Activated CD8-positive, alpha-beta T cell treated with anti-CD3 and anti-CD28 coated beads for 36 hours (primary cell): ENCODE measurements around the gene ZHX3. TPM values are rescaled to one million over a fixed set of nuclear protein-coding genes. Genes with fewer than 3 reads are reported as not detected.

ENCODE experiments used
- ATAC-seq: fragments of 200-7000 bp; cut with Tn5 transposase; one replicate; pipeline ENCODE4 v1.10.0; 2021; ENCODE audit warnings: mild to moderate bottlenecking, moderate library complexity
- CTCF ChIA-PET: fragments of 350-600 bp; sonication (Branson Sonifier 250); formaldehyde crosslinking; loops from one replicate; lab custom pipeline; 2021; ENCODE audit warnings: antibody characterized with exemption; lab: Charles Lee
- POLR2A ChIA-PET: fragments of 350-600 bp; sonication (Branson Sonifier 250); formaldehyde crosslinking; loops from one replicate; lab custom pipeline; 2021; ENCODE audit warnings: antibody characterized with exemption; lab: Charles Lee
- DNase-seq: peaks from one replicate; pipeline ENCODE4 v3.0.0-alpha.2; 2020
- H3K27ac Mint-ChIP-seq: one replicate; pipeline ENCODE4 v1.8.0; 2021; ENCODE audit warnings: mild to moderate bottlenecking, mixed read lengths
- H3K27me3 Mint-ChIP-seq: one replicate; pipeline ENCODE4 v1.8.0; 2021; ENCODE audit warnings: mixed read lengths
- H3K36me3 Mint-ChIP-seq: one replicate; pipeline ENCODE4 v1.8.0; 2021; ENCODE audit warnings: low read depth, mixed read lengths
- H3K4me1 Mint-ChIP-seq: one replicate; pipeline ENCODE4 v1.8.0; 2021; ENCODE audit warnings: low read depth, mixed read lengths
- H3K4me3 Mint-ChIP-seq: one replicate; pipeline ENCODE4 v1.8.0; 2021; ENCODE audit warnings: mild to moderate bottlenecking, moderate library complexity, mixed read lengths
- H3K9me3 Mint-ChIP-seq: one replicate; pipeline ENCODE4 v1.8.0; 2021; ENCODE audit warnings: mixed read lengths
- CTCF ChIP-seq: fragments of 200-600 bp; IDR thresholded peaks from one replicate; pipeline ENCODE4 v1.8.0; 2022; ENCODE audit warnings: antibody characterized with exemption, mild to moderate bottlenecking
- intact Hi-C: fragments of 100-400 bp; cut with micrococcal nuclease; formaldehyde crosslinking; loops from one replicate; pipeline ENCODE4 v1.10.0; 2022
- total RNA-seq, 2 experiments: library from RNA; stranded (reverse); gene quantifications; one replicate each; pipeline ENCODE4 v1.2.3, GENCODE V29; 2021

Gene ZHX3
- total RNA-seq, 2 experiments from 2014 or later: 14.1 to 14.2 TPM

GRCh38 chr20:41174373-41174772, 143.2 kb downstream of the ZHX3 start:
- peaks cover 46% of the 10 kb centered on the region for H3K36me3 Mint-ChIP-seq
- CTCF ChIA-PET: interaction anchor here (5.4 kb wide), 1 partner anchor 58 kb away, joined by 29 read pairs; no protein-coding TSS in a partner anchor
- no peak for TF ChIP-seq CTCF
- peaks cover 25% of the 10 kb centered on the region for H3K4me1 Mint-ChIP-seq
- H3K27me3 Mint-ChIP-seq: no peaks in the 10 kb centered on the region
- no peak overlapping the region for H3K4me3 Mint-ChIP-seq
- POLR2A ChIA-PET: no interaction called here
- H3K9me3 Mint-ChIP-seq: no peaks in the 10 kb centered on the region
- no peak for DNase-seq
- H3K27ac Mint-ChIP-seq: peak overlapping the region; percentile 66
- intact Hi-C loops: loop anchor here (10.0 kb wide), 1 partner anchor 50 kb away; no protein-coding TSS in a partner anchor
- no peak for ATAC-seq

GRCh38 chr20:41173791-41174341, 143.7 kb downstream of the ZHX3 start:
- Mint-ChIP-seq H3K4me1 (peaks cover 25% of the 10 kb centered on the region), H3K9me3 (no peaks in the 10 kb centered on the region), H3K27me3 (no peaks in the 10 kb centered on the region), H3K4me3 (no peak overlapping the region), H3K36me3 (peaks cover 51% of the 10 kb centered on the region), H3K27ac (peak overlapping the region; percentile 56)
- ChIA-PET POLR2A (interaction anchor here (1.2 kb wide), 2 partner anchors 16 to 27 kb away, joined by 3 read pairs; no protein-coding TSS in a partner anchor), CTCF (interaction anchor here (1.2 to 5.4 kb wide), 15 partner anchors 8 to 170 kb away, joined by 5 to 36 read pairs (median 14); partner anchors contain the start of gene LPIN3)
- intact Hi-C loops: loop anchor here (10.0 kb wide), 1 partner anchor 51 kb away; no protein-coding TSS in a partner anchor
- DNase-seq: no peak
- TF ChIP-seq CTCF: no peak
- no peak for ATAC-seq

- ChIA-PET CTCF (interaction anchor here (0.6 to 5.4 kb wide), 29 partner anchors 9 to 183 kb away, joined by 3 to 36 read pairs (median 6); partner anchors contain the start of gene LPIN3), POLR2A (interaction anchor here (0.7 to 1.4 kb wide), 4 partner anchors 10 to 26 kb away, joined by 3 read pairs; no protein-coding TSS in a partner anchor)
- peak overlapping the region; percentile 56 for H3K27ac Mint-ChIP-seq
- intact Hi-C loops: loop anchor here (10.0 kb wide), 1 partner anchor 52 kb away; no protein-coding TSS in a partner anchor
- no peaks in the 10 kb centered on the region for H3K27me3 Mint-ChIP-seq
- no peak overlapping the region for H3K4me3 Mint-ChIP-seq
- H3K4me1 Mint-ChIP-seq: peaks cover 25% of the 10 kb centered on the region
- H3K36me3 Mint-ChIP-seq: peaks cover 54% of the 10 kb centered on the region
- no peaks in the 10 kb centered on the region for H3K9me3 Mint-ChIP-seq
- peak; percentile 83 for TF ChIP-seq CTCF
- peak; percentile 74 for ATAC-seq
- peak; percentile 75 for DNase-seq
These were observed 144.3 kb downstream of the ZHX3 start for GRCh38 chr20:41173161-41173721.

- DNase-seq (no peak), ATAC-seq (peak; percentile 28)
- Mint-ChIP-seq H3K4me3 (no peak overlapping the region), H3K9me3 (no peaks in the 10 kb centered on the region), H3K4me1 (peaks cover 30% of the 10 kb centered on the region), H3K27me3 (no peaks in the 10 kb centered on the region), H3K36me3 (peaks cover 51% of the 10 kb centered on the region), H3K27ac (peak overlapping the region; percentile 75)
- POLR2A ChIA-PET: interaction anchor here (0.7 to 1.4 kb wide), 5 partner anchors 9 to 38 kb away, joined by 3 to 4 read pairs (median 3); no protein-coding TSS in a partner anchor
- no peak for TF ChIP-seq CTCF
- CTCF ChIA-PET: interaction anchor here (0.6 to 5.4 kb wide), 30 partner anchors 8 to 182 kb away, joined by 3 to 36 read pairs (median 6); partner anchors contain the start of gene LPIN3
- intact Hi-C loops: loop anchor here (10.0 kb wide), 1 partner anchor 52 kb away; no protein-coding TSS in a partner anchor
These were observed 145.0 kb downstream of the ZHX3 start for GRCh38 chr20:41172296-41173140.
